PFSK-1 (cell line): ENCODE results near the gene SMIM1.

Experiments used
- FOXP2 ChIP-seq: optimal IDR thresholded peaks from 2 replicates; pipeline ENCODE3; 2011; ENCODE audit warnings: borderline replicate concordance, control low read depth, inconsistent platforms; ENCODE audit not compliant: insufficient read depth; ENCODE audit errors: extremely low read length, extremely low read depth
- POLR2AphosphoS5 ChIP-seq: IDR thresholded peaks from 2 replicates; pipeline ENCODE4 v1.6.1; 2012; ENCODE audit warnings: low read depth, mild to moderate bottlenecking, control low read depth, low read length, moderate library complexity
- SIN3A ChIP-seq: IDR thresholded peaks from 2 replicates; pipeline ENCODE4 v1.6.1; 2012; ENCODE audit warnings: mild to moderate bottlenecking, low read length, moderate library complexity, borderline replicate concordance; ENCODE audit not compliant: insufficient read depth
- TAF1 ChIP-seq: IDR thresholded peaks from 2 replicates; pipeline ENCODE4 v1.6.1; 2012; ENCODE audit warnings: low read length, control low read depth, borderline replicate concordance; ENCODE audit not compliant: insufficient read depth
- TF ChIP-seq, protein P1 (sequence below), 2 experiments: IDR thresholded peaks; 2 replicates each; pipeline versions ENCODE4 v1.6.1 to v1.8.0; 2011 to 2012; ENCODE audit warnings: low read depth in 2 of 2, low read length in 2 of 2, control low read depth in 1 of 2, inconsistent platforms in 1 of 2, mild to moderate bottlenecking in 1 of 2, moderate library complexity in 1 of 2; ENCODE audit not compliant: insufficient read depth in 1 of 2

Gene SMIM1

DNA sequence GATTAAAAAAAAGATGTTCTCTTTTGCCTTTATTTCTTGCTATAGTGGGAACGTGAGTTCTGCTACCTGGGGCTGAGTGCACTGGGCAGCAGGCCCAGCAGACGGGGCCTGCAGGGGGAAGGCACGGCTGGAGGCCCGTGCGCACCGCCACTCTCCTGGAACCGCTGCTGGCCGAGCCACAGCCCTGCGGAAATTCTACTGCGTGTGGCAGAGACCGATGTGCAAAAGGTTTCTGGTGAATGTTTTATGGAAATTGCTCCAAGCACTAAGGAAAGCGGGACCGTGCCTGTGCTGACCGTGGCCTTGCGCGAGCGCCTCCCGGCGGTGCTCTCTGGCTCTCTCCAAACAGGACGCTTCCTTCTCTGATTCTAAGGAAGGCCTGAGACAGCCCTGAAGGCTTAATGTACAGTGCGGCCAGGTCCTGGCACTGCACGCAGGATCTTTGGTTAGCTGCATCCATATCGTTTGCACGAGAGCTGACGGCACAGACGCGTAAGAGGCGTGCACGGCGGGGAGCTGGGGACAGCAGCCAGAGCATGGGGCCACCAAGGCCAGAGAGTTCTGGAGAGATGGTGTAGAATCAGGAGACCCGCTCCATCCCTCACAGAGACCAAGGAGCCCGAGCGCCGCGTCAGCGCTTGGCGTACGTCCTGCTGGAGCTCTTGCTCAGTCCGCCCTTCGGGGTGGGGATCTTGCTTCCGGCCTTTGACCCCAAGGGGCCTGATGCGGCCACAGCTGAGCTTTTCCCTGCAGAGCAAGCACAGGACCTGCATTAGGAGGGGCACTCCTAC, 42.4 kb downstream of the SMIM1 start:
- TF ChIP-seq SIN3A (no peak), POLR2AphosphoS5 (no peak), TAF1 (no peak), FOXP2 (no peak)
- TF ChIP-seq, protein P1, sequence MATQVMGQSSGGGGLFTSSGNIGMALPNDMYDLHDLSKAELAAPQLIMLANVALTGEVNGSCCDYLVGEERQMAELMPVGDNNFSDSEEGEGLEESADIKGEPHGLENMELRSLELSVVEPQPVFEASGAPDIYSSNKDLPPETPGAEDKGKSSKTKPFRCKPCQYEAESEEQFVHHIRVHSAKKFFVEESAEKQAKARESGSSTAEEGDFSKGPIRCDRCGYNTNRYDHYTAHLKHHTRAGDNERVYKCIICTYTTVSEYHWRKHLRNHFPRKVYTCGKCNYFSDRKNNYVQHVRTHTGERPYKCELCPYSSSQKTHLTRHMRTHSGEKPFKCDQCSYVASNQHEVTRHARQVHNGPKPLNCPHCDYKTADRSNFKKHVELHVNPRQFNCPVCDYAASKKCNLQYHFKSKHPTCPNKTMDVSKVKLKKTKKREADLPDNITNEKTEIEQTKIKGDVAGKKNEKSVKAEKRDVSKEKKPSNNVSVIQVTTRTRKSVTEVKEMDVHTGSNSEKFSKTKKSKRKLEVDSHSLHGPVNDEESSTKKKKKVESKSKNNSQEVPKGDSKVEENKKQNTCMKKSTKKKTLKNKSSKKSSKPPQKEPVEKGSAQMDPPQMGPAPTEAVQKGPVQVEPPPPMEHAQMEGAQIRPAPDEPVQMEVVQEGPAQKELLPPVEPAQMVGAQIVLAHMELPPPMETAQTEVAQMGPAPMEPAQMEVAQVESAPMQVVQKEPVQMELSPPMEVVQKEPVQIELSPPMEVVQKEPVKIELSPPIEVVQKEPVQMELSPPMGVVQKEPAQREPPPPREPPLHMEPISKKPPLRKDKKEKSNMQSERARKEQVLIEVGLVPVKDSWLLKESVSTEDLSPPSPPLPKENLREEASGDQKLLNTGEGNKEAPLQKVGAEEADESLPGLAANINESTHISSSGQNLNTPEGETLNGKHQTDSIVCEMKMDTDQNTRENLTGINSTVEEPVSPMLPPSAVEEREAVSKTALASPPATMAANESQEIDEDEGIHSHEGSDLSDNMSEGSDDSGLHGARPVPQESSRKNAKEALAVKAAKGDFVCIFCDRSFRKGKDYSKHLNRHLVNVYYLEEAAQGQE (IDR thresholded peaks at IDR 0.05; ENCODE audit: insufficient read depth in 1 of 2, low read depth in 2 of 2, low read length in 2 of 2): no peak

DNA sequence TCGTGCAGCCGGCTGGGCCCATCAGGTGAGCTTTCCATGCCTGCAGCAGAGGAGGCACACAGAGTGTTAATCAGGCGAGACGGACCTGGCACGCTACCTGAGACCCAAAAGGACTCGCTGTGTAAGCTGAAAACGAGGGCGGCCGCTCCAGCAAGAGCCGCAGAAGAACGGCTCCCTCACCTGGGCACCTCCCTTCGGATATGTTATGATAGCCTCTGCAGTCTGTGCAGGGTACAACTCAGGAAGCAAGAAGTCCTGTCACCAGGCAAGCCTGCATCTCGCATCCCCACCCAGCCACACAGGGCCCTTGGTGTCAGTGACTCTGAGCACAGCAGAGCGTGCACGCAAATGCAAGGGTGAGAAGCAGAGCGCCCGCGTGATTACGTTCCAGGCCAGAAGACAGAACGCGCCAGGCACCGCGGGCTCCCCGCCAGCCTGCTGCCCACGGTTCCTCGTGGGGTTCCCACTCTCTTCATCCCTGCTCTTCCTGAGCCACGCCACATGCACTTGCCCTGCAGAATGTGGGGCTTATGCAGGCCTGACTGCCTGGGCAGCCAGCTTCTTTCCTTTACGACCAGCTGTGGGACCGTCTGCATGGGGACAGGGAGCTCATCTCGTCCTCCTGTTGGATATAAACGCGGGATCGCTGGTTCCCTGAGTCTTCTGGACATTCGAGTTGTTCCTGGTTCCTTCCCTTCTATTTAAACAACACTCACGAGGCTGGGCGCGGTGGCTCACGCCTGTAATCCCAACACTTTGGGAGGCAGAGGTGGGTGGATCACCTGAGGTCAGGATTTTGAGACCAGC, 44.0 kb downstream of the SMIM1 start:
- TF ChIP-seq SIN3A (no peak), TAF1 (no peak), FOXP2 (no peak), POLR2AphosphoS5 (no peak)
- TF ChIP-seq, protein P1 (IDR thresholded peaks at IDR 0.05; ENCODE audit: insufficient read depth in 1 of 2, low read depth in 2 of 2, low read length in 2 of 2): no peak

DNA sequence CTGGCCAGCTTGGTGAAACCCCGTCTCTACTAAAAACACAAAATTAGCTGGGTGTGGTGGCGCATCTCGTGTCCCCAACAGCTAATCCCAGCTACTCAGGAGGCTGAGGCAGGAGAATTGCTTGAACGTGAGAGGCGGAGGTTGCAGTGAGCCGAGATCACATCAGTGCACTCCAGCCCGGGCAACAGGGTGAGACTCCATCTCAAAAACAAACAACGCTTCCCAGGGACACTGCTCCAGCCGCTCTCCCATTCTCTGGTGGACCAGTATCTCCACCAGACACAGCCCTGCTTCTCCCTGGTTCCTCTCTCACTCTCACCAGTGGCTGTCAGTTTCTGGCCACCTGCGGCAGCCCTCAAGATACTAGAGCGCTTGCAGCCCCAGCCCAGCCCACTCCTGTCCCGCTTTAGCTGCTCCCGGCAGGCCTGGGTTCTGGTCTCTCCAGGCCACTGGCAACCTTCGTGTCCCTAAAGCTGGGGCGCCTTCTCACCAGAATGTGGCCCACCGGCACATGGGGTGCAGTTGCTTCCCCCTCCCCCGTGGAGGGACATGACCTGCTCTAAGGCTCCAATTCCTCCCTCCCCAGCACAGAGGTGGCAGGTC, 44.7 kb downstream of the SMIM1 start:
- no peak for TF ChIP-seq SIN3A
- no peak for TF ChIP-seq TAF1
- no peak for TF ChIP-seq FOXP2
- no peak for TF ChIP-seq POLR2AphosphoS5
- TF ChIP-seq, protein P1 (IDR thresholded peaks at IDR 0.05; ENCODE audit: insufficient read depth in 1 of 2, low read depth in 2 of 2, low read length in 2 of 2): no peak

DNA sequence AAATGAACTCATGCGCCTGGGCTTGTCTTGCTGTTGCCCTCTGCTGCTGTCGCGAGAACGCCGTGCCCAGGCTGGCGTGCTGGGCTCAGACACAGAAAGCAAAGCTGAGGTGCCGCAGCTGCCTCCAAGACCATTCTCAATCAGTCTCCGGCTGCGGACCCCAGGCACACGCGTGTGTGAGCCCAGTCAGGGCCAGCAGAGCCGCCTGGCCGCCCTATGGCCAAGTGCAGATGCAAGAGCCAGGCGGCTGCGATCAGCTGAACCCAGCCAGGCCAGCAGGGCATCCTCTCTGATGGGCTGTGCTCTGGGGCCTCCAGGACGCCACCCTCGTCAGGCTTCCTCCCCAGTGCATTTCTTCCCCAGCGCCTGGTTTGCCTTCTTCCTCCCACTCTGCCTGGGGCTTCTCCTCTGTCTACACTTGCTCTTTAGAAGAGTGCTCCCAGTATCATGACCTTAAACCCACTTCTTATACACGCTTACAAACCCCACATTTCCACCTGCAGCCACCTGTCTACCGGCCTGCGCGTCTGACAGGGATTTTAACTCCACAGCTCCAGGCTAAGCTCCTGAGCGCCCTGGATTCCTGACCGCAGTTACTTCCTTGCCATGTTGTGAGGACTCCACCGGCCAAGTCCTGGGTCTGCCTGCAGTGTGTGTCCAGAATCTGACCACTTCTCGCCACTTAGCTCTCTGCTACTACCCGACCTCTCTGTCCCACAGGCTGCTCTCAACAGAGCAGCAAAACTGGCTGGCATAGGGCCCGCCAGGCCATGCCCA, 45.5 kb downstream of the SMIM1 start:
- no peak for TF ChIP-seq FOXP2
- no peak for TF ChIP-seq SIN3A
- TF ChIP-seq POLR2AphosphoS5: no peak
- TF ChIP-seq TAF1: no peak
- TF ChIP-seq, protein P1 (IDR thresholded peaks at IDR 0.05; ENCODE audit: insufficient read depth in 1 of 2, low read depth in 2 of 2, low read length in 2 of 2): no peak
